ENCODE measurements around the gene KRT77.
"Not testable (repeated sequence)": the region's sequence is repeated elsewhere in the genome, so short reads cannot be mapped to it uniquely, and the experiment has no call there.

KRT77 gene

DNA sequence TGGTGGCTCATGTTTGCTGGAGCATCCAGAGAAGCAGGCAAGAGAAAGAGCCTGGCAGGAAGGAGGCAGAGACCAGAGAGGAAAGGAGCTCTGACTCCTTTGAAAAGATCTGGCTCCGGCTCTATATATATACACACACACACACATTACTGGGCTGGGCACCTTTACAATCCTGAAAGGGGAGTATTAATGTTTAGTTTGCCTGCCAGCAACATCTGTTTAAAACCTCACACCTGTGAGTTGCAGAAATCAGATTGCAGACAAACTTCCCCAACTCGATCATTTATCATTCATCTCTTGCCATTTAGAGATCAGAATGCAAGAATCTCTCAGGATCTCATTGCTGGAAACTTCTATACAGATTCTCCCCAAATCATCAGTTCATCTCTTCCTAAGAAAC lies at the start of gene KRT77:
KRT77 (minus strand) TSS at position 101 of the 400 bp plus-strand sequence; CDS start at position 11, 90 bp downstream.
- no peak for DNase-seq

DNA sequence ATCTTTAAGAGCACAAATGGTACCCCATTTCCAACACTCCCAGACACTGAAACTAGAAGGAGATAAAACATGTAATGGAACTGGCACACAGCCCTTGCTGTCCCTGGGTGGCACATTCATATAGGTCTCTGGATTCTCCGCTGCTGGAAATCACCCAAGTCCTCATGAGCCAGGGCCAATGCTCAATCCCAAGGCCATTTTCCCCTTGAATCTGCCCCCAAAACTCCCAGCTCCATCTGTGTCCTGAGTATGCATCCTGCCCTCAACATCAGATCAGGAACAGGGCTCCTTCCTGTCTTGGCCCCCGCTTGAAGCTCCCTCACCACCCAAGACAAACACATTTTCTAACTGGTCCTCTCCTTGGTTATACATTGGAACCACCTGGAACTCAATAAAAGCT lies 49.2 kb upstream of the KRT77 start:
- no peak for DNase-seq

DNA sequence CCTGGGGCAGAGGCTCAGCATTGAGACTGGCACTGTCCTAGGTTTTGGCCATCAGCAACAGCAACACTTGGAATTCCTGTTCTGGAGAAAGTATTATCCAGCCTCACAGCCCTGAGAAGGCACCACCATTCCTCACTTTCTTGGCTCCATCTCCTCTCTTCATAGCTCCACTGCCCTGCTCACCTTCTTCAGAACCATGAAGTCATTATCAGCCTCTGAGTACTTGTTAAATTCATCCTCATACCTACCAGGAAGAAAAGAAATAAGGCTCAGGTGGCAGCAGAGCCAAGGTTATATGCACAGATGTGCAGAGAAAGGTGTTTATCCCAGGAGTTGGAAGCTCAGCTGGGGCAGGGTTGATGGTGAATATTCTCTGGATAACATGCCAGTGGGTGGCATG lies 48.5 kb upstream of the KRT77 start:
- DNase-seq = no peak

DNA sequence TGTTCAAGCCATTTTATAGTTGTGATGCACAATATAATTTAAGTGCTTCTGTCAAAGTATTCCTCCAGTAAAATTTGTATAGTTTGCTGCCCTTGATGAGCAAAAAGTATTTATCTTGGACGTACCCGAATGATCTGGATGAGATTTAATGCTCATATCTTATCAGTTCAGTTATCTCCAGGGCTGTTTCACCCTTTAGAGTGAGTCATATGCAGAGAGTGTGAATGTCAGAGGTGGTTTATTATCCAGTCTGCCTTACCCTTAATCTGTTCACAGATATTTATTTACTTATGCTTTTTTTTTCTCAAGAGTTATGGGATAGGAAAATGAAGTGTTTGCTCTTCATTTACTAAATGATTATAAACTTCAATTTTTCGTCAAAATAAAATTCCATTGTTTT lies 47.2 kb upstream of the KRT77 start:
- not testable (repeated sequence) for DNase-seq

DNA sequence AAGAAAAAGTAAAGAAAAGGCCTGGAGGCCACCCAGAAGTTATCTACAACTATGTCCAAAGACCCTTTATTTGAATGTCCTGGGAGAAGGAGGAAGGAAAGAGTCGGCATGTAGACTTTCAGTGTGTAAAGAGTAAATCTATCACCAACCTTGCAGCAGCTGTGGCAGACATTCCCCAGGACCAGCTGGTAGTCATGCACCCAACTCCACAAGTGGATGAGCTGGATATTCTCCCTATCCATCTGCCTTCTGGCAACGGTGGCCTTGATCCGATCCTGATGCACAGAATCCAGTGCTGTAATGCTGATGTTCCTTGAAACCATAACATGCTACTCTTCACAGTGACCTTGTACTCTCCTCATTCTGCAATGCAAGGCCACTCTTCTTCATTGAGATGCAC lies 46.5 kb upstream of the KRT77 start:
- DNase-seq = no peak

DNA sequence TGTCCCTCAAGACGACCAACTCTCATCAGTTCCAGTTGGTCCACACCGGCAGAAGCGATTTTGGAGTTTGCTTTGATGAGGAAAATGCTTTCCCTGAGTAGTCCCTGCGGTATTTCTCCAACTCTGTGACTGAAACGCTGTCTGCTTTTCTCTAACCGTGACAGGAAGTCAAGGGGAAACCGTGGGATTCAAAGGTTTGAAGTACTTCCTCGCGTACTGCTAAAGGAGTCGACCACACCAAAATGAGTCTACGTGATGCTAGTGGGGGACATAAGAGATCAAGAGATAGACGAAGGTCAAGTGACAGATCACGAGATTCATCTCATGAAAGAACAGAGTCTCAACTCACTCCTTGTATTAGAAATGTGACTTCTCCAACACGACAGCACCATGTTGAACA lies 45.3 kb upstream of the KRT77 start:
- no peak for DNase-seq

DNA sequence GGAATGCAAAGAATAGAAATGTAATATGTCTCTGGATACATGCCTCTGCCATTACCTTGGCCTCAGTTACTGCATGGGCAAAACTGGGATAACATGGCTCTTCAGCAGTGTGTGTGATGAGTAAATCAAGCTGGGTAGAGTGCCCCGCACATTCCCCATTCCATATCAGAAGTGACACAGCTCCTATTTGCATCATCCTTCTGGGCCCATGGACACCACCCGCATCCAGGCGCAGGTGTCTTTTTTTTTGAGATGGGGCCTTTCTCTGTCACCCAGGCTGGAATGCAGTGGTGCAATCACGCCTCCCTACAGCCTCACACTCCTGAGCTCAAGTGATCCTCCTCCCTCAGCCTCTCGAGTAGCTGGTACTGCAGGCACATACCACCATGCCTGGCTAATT lies 42.2 kb upstream of the KRT77 start:
- no peak for DNase-seq

DNA sequence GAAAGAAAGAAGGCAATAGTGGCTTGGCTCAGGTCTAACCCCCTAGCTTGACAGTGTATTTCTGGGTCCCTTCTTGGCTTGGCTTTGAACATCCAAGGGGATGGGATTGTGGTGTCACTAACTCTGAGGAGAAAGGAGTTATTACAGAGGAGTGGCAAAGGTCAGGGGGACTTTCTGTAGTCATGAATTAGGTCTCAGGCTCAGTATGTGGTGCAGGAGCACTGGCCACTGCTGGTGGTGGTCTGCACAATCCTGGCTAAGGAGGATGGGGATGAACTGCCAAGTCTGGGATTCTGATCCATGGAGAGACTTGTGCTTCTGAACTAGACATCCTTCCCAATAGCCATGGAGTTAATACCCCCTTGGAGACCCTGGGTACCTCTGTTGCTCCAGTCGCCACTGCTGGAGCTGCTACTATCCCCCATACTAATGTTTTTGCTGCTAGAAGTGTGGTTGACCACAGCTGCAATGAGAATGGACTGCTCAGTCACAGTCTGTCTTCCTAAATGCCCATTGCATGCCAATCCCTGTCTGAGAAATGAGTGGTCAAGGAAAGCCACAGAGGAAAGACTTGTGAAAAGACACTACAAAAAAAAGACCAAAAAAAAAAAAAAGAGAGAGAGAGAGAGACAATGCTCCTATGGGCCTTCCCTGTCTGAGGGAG lies 41.3 kb upstream of the KRT77 start:
- DNase-seq = no peak

DNA sequence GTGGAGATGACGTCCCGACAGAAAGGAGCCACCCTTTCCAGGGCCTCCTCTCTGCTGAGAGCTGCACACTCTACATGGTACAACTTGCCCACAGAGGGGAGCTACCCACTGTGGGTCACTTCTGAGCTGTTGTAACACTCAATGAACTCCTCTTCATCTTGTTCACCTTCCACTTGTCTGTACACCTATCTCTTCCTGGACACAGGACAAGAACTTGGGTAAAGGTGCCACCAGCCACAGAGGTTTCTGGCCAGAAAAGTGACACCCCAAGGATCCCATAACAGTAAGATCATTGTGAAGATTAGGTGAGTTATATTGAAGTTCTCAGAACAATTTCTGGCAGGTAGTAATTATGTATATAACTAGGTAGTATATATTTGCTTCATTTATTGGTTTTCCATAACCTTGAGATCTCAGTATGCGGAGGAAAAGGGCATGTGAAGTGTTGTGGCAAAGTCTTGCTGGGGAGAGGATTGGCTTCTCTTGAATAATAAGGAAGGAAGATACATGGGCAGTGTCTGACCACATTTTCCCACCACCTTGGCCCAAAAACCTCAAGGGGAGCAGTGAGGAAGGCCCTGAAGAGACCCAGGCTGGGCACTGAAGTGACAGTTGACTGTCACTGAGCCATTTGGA lies 39.6 kb upstream of the KRT77 start:
- no peak for DNase-seq

DNA sequence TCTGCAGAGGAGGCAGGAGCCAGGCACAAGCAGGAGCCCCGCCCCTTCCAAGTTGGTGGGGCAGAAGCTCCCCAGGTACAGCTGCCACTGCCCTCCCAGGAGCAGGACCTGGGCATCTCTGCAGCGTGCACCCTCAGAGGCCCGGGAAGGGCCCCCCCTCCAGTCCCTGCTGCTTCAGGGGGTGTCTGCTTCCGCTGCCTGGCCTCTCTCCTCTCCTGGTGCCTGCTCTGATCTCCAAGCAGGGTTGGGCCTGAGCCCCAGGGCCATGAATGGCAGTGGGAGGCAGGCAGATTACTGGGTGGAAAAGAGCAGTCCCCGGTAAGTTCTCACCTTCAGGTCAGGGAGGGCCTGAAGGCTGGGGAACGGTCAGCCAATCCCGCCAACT lies 38.9 kb upstream of the KRT77 start:
- DNase-seq = no peak

DNA sequence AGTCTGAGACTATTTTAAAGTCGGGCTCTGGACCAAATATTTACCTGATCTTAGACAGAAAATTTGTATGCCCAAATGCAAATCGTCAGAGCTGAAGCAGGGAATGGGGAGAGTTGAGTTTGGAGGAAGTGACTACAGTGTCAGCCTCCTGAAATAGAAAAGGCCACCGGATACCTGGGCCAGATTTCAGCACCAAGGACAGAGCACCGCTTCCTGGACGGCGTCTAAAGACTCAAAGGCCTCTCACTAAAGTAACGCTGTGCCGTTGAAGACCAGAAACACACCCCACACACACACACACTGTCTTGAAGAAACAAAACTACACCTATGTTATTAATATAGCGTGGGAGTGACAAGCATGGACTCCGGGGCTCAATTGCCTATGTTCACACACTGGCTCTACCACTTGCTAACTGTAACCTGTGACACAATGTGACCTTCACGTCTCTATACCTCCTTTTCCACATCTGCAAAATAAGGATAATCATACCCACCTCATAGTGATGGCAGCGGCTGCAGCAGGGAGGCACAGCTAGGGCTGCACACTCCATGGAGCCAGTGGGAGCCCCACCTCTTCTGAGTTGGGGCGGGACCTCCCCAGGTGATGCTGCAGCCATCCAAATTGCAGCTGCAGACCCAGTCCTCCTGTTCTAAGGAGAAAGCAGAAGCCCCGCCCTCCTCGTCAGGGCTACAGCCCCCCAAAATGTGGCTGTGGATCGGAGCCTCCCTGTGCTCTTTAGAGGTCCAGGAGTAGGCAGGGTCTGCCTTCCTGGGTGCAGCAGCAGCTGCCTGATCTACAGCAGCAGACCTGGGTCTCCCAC lies 38.3 kb upstream of the KRT77 start:
- DNase-seq = peak in 3 of 4 experiments; percentile 4 to 9 (median 7)

DNA sequence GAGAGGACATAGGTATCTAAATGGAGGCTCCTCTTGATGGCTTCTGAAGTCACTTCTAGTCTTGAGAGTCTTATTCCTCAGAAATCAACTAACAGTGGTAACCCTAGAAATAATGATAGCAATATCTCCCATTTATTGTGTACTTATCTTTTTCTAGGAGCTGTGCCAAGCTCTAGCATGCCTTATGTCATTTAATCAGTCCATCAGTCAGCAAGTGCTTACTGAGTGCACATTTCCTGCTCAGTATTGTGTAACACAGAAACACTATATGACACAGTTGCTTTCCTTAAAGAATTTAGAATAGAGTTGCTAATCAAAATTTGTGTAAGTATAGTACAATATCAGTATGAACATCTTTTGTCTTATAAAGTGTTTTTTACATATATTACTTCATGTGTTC lies 37.3 kb upstream of the KRT77 start:
- no peak for DNase-seq

DNA sequence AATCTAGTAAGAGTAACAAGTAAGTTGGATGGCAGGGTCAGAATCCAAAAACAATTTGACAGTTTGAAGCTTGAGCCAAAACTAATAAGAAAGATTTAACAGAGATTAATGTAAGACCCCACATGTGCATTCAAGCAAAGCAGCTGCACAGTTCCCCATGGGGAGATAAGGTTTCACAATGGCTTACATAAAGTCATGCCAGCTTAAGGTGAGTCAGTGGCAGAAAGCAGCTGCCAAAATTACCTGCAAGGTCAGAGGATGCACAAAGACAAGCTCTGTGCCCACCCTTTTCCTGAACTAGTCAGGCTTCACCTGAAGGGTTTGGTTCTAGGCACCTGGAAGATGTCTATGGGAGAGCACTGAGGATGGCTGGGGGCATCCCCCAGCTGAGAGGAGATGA lies 36.6 kb upstream of the KRT77 start:
- no peak for DNase-seq

DNA sequence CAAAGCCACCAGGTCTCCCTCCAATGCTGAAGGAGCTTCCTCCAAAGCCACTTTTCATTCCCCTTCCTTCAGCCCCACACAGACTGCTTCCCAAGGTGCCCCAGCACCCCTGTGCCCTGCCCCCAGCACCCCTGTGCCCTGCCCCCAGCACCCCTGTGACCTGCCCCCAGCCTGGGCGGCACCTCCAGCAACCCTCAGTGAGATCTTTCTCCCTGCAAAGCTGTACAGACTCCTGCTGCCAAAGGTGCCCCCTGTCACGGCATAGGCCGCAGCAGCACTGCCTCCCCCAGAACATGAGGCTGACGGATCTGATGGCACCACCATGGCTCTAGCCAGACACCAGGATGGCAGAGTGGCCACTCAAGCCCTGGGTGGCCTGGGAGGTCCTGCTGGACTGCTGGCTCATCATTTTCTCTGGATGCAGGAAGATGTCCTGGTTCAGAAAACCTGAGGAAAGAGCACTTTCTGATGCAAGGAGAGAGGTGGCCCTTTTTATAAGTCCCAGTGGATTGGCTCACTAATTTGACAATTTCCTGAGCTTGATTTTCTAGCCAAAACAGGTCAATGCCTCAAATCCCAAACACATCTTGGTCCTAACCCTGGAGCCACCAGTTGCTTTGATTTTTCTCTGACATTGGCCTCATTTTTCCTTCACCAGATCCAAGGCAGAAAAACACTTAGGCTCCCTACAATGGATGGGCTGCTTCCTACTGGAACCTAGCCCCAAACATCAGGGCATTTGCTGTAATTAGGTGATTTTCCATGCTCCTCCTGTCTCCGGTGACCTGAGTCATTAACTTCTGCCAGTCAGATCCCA lies 32.7 kb upstream of the KRT77 start:
- no peak for DNase-seq

DNA sequence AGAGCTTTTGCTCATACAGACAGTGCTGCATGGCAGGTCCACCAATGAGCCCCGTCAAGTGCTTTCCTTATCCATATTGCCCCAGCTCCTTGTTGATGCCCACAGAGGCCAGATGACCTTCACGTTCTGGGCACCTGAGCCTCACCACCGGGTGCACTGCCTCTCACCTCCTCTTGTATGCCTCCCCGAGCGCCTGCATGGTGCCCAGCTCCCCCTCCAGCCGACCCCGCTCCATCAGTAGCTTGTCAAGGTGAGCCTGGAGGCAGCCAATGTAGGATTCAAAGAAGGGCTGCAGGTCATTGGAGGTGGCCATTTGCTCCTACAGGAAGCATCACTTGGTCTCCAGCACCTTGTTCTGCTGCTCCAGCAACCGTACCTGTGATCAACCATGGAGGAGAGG lies 31.8 kb upstream of the KRT77 start:
- no peak for DNase-seq

DNA sequence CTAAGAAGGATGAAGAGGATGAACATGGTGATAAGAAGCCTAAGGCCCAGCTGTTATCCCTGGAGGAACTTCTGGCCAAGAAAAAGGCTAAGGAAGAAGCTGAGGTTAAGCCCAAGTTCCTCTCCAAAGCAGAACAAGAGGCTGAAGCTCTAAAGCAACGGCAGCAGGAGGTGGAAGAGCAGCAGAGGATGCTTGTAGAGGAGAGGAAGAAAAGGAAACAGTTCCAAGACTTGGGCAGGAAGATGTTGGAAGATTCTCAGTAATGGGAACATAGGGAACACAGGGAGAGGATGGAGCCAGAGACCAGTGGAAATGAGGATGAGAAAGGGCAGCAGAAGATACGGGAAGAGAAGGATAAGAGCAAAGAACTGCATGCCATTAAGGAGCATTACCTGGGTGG lies 27.5 kb upstream of the KRT77 start:
- DNase-seq = no peak

DNA sequence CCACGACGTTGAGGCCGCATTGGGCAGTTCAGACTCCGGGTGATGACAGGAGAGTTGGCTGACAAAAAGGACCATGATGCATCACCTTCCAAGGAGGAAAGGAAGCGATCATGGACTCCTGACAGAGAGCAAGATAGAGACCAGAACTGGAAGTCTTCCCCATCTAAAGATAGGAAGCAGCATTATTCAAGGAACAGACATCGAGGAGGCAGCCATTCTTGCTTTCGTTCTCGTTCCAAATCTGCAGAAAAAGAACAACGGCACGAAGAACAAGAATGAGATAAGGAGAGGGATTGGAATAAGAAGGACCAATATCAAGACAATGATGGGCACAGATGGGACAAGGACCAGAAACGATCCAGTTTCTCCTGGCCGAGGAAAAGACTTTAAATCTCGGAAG lies 27.1 kb upstream of the KRT77 start:
- DNase-seq = no peak

DNA sequence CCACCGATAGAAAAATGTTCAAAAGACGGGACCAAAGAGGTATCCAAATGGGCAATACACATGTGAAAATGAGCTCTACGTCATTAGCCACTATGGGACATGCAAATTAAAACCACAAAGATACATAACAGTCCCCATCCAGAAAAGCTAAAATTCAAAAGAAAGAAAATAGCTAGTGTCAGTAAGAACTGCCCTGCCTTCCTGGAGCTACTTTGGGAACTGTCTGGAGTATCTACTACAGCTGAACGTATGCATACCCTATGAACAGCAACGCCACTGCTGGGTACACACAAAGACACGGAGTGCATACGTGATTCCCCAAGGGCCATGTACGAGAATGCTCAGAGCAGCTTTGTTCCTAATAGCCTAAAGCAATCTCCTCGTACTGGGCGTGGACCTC lies 25.8 kb upstream of the KRT77 start:
- DNase-seq = no peak

DNA sequence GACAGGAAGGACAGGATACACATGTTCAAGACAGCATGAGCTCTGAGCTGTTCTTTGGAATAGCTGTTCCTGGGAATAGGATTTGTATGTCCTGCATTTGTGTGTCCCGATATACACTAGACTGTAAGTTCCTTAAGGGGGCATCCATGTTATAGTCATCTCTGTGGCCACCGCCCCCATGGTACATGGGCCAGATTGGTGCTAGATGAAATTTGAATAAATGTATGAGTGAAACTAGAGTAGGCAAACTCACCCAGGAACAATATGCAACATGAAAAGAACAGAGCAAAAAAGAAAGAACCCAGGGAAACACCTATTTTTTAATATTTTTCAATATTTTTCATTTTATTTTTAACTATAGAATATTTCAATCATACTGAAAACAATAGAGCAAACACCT lies 25.1 kb upstream of the KRT77 start:
- DNase-seq = no peak

DNA sequence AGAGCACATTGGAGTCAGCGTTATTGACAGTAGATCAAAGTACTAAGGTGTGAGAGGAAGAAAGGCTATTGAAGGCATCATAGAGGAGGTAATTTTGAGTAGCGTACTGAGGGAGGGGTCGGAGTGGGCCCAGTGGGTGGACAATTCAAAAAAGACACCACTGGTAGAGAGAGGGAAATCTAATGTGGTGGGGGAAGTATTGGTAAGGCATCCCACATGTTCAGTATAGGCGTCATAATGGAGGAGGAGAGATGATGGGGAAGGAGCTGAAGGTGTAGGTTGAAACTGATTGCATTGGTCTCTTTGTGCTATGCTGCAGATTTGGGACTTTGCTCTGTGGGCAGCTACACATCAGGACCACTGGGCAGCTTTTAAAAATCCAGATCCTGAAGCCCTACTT lies 23.7 kb upstream of the KRT77 start:
- no peak for DNase-seq

DNA sequence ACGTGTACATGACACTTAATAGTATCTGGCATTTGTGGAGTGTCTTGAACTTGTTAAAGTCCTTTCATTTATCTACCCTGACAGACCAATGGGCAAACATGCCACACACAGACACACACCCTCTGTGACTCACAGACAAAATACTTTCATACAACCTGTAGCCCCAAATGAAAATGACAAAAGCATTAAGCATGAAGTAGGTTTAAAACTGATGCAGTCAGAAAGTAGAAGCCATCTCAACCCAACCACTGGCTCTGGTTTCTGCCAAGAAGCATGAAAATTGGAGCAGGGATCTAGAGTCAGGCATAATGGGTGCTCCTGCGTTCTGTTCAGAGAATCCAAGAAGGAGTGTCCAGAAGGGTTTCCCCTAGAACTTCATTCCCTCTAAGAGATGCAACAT lies 23.1 kb upstream of the KRT77 start:
- DNase-seq = no peak

DNA sequence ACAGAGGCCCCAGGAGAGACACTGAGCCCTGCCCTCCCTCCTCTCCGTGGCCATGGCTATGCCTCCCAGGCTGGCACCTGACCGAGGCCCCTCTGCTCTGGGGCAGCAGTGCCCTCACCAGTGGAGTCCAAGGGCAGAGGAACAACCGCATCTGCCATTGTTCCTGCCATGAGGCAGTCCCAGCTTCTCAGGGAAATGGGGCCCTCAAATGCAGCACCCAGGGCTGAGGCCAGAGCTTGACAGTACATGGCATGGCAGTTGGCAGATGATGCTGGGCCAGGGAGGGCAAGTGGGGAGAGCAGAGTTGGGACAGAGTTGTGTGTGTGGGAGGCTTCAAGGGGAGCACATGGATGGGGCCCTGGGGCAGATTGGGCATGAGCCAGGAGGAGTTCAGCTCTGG lies 21.1 kb upstream of the KRT77 start:
- DNase-seq = no peak

DNA sequence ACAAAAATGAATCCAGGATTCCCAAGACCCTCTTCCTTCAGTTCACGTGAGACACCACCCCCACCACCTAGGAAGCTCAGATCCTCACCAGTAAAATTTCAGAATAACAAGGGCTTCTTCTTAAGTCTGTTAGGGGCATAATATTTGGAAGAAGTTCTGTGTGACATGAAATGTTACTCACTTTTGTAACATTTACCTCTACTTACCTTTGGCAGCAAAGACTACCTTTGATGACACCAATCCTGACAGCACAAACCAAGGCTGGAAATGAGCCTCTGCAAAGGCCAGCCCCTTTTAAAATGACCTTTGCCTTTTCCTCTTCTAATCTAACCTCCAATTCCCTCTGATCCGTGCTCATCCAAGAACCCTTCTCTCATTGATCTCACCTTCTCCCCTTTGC lies 19.4 kb upstream of the KRT77 start:
- no peak for DNase-seq
